Fibroblast of mammary gland (primary cell): ENCODE measurements around the gene NEDD4L.

Experiments used
- DNase-seq: peaks from one replicate; pipeline ENCODE4 v3.0.0-alpha.2; 2010; ENCODE audit warnings: low read depth
- H3K4me3 ChIP-seq: 2 replicates; pipeline ENCODE4 v1.5.1; 2011; ENCODE audit warnings: low read depth, mild to moderate bottlenecking, low read length, moderate library complexity; ENCODE audit not compliant: control insufficient read depth
- CTCF ChIP-seq: conservative IDR thresholded peaks from 2 replicates; pipeline ENCODE4 v1.5.1; 2011; ENCODE audit warnings: low read depth, low read length, inconsistent platforms; ENCODE audit not compliant: control insufficient read depth, insufficient read depth

Gene NEDD4L

GRCh38 chr18:58353581-58353980 lies 309.6 kb downstream of the NEDD4L start:
- no peak for TF ChIP-seq CTCF
- no peak for DNase-seq
- no peak overlapping the region for H3K4me3 ChIP-seq

- TF ChIP-seq CTCF: no peak
- no peak for DNase-seq
- H3K4me3 ChIP-seq: no peak overlapping the region
Observed at GRCh38 chr18:58354051-58354450, 310.0 kb downstream of the NEDD4L start.

- no peak overlapping the region for H3K4me3 ChIP-seq
- no peak for DNase-seq
- no peak for TF ChIP-seq CTCF
Observed at GRCh38 chr18:58354791-58355190, 310.8 kb downstream of the NEDD4L start.

- DNase-seq: no peak
- TF ChIP-seq CTCF: no peak
- no peak overlapping the region for H3K4me3 ChIP-seq
Observed at GRCh38 chr18:58355243-58355642, 311.2 kb downstream of the NEDD4L start.

GRCh38 chr18:58359218-58359617 lies 315.2 kb downstream of the NEDD4L start:
- TF ChIP-seq CTCF: no peak
- H3K4me3 ChIP-seq: no peak overlapping the region
- peak; percentile 45 for DNase-seq

- H3K4me3 ChIP-seq: no peak overlapping the region
- no peak for DNase-seq
- TF ChIP-seq CTCF: no peak
Observed at GRCh38 chr18:58359620-58360019, 315.6 kb downstream of the NEDD4L start.

- no peak overlapping the region for H3K4me3 ChIP-seq
- DNase-seq: no peak
- no peak for TF ChIP-seq CTCF
Observed at GRCh38 chr18:58360324-58360723, 316.3 kb downstream of the NEDD4L start.
